GM06990 (cell line): ENCODE results near the gene CMTM2.
A peak's percentile ranks its signal among the peaks of the same experiment; 100 is the strongest.

ENCODE experiments used
- DNase-seq: peaks from one replicate; pipeline ENCODE4 v3.0.0-alpha.2; 2011; ENCODE audit not compliant: insufficient read length; ENCODE audit errors: extremely low read depth
- H3K27me3 ChIP-seq: replicated peaks from 2 replicates; pipeline ENCODE4 v1.6.0; 2011; ENCODE audit warnings: low read length; ENCODE audit not compliant: control insufficient read depth, insufficient read depth
- H3K36me3 ChIP-seq: 2 replicates; pipeline ENCODE4 v1.5.1; 2011; ENCODE audit warnings: low read length; ENCODE audit not compliant: control insufficient read depth, insufficient read depth
- H3K4me3 ChIP-seq: replicated peaks from 2 replicates; pipeline ENCODE4 v1.5.1; 2011; ENCODE audit warnings: low read depth, mild to moderate bottlenecking, control low read depth, low read length
- TF ChIP-seq, protein P1 (sequence below): IDR thresholded peaks from 2 replicates; pipeline ENCODE4 v1.5.1; 2011; ENCODE audit warnings: low read length, control low read depth, mild to moderate bottlenecking, inconsistent platforms; ENCODE audit not compliant: insufficient read depth, poor library complexity, severe bottlenecking

The CMTM2 gene

DNA sequence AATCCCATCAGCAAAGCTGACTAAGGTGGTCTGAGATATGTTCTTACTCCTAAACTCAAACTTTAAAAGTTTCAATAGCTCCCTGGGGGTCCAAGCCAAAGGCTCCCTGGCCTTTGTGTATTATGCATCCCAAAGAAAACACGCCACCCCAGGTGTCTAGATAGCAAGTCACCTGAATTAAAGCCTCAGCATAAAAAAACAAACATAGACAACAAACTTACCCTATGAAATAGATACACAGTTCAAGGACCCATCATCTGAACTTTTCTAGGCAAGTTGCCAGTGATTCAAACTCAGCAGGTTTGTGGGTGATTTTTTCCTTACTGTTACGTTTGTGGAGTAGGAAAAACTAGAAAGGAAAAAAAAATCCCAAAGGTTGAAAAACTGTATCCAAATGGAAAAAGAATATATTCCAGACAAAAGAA lies 37.8 kb downstream of the CMTM2 start:
- Histone ChIP-seq H3K4me3 (no peak overlapping the region), H3K27me3 (no peaks in the 10 kb centered on the region; the same call in none of the 2 replicates), H3K36me3 (peaks cover 2% of the 10 kb centered on the region; the same call in 1 of the 2 replicates)
- no peak for DNase-seq
- TF ChIP-seq, protein P1, sequence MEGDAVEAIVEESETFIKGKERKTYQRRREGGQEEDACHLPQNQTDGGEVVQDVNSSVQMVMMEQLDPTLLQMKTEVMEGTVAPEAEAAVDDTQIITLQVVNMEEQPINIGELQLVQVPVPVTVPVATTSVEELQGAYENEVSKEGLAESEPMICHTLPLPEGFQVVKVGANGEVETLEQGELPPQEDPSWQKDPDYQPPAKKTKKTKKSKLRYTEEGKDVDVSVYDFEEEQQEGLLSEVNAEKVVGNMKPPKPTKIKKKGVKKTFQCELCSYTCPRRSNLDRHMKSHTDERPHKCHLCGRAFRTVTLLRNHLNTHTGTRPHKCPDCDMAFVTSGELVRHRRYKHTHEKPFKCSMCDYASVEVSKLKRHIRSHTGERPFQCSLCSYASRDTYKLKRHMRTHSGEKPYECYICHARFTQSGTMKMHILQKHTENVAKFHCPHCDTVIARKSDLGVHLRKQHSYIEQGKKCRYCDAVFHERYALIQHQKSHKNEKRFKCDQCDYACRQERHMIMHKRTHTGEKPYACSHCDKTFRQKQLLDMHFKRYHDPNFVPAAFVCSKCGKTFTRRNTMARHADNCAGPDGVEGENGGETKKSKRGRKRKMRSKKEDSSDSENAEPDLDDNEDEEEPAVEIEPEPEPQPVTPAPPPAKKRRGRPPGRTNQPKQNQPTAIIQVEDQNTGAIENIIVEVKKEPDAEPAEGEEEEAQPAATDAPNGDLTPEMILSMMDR: no peak

DNA sequence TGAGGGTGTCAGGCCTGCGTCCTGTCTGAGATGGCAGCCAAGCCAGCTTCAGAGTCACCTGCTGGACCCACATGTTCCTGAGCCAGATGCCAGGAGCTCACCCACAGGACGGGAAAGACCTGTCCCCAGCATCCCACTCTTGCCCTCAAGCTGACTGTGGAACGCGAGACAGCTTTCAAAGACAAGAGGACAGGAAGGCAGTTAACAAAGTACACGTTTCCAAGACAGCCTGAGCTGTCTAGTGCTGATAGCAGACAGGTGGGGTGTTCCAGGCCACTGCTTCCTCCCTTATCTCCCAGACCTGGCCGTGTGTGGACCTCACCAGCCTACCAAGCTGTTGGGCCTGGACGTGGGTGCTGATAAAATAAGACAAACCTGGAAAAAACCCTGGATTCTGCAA lies 38.5 kb downstream of the CMTM2 start:
- H3K4me3 ChIP-seq: no peak overlapping the region
- no peaks in the 10 kb centered on the region; the same call in none of the 2 replicates for H3K27me3 ChIP-seq
- DNase-seq: no peak
- TF ChIP-seq, protein P1: no peak
- peaks cover under 1% of the 10 kb centered on the region; the same call in 1 of the 2 replicates for H3K36me3 ChIP-seq

DNA sequence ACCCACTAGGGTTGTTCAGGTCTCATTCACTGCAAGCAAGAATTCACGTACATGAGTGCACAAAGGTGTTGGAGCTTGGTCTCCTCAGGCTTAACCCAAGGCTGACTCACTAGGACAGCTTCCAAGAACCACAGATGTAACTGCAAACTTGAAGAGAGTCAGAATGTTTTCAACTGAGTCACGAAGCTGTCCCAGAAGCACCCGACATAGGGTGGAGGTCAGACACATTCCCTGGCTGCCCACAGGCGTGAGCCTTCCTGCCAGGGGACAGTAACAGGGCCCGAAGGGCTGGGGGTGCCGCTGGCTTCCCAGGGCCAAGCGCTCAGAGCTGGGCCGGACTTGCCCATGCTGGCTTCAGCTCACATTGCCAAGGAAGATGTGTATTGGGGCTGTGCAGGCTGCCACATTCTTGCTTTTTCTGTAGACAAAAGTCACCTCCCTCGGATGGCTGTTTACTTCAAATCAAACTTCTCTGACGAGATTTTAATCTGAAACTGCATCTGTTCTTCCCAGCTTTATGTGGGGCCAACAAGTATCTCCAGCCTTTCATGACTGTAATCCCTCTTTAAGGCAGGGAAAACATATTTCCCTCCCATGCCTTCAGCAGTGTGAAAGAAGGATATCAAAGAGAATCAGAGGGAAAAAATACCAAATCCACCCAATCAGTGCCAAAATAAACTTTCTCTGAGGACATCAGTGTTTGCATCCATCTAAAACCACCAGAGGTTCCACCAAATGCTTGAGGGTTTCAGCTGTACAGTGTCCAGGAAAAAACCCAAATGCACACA lies 39.5 kb downstream of the CMTM2 start:
- no peak for DNase-seq
- Histone ChIP-seq H3K36me3 (no peaks in the 10 kb centered on the region), H3K27me3 (no peaks in the 10 kb centered on the region; the same call in none of the 2 replicates), H3K4me3 (no peak overlapping the region)
- TF ChIP-seq, protein P1: no peak

DNA sequence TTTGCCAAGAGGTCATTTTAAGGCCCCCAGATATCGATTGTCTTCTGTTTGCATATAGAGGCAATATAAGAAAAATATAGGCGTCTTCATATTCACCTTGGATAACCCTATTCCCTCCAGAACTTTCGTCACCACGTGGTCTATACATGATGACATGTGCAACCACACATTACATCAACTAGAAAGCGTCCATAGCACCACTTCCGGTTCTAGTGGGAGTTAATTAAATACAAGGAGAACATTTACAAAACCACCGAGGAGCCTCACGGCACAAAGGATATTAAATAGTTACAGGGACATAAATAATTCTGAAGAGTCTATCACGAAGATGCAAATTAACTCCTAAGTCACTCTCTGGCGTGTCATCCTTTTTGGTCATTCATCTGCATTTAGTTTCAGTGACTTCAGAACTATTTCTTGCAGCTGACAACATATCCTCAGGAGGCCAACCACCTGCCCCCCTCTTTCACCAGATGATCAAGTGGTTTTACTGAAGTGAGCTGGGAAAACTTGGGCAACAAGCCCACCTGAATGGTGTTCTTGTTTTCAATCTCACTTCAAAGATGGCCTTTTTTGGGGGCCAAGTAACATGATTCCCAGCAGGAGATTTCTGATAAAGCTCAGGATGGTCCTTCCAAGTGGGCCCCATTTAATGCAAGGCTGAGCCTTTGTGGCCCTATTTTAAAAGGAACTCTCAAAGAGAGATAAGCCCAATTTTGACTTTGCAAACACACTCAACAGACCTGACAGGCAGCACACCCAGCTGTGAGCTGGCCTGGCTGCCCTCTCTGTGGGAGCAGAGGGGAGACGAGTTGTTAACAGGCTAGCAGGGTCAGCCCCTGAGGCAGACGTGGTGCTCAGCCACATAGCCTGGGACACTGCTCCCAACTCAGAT lies 40.5 kb downstream of the CMTM2 start:
- H3K36me3 ChIP-seq: no peaks in the 10 kb centered on the region
- peak; percentile 50 for DNase-seq
- TF ChIP-seq, protein P1: no peak

DNA sequence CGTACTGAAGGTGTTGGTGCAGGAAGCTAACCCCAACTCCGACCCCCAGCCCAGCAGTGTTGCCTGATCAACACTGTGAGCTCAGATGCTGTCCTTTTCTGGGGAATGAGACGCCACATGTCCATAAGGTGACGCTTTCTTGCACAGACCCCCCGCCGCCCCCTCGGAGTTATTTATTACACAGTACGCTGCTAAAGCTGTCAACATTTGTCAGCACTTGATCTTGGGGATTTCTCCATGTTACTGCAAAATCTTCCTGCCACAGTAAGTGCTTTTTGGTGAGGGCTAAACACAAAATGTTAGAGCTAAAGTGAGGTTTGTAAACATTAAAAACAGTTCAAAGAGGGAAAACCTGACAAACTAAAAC lies 41.1 kb downstream of the CMTM2 start:
- Histone ChIP-seq H3K36me3 (no peaks in the 10 kb centered on the region), H3K27me3 (no peaks in the 10 kb centered on the region; the same call in none of the 2 replicates), H3K4me3 (no peak overlapping the region)
- TF ChIP-seq, protein P1: no peak
- no peak for DNase-seq

More for the DNA sequence above, 40.5 kb downstream of the CMTM2 start:
- Histone ChIP-seq H3K27me3 (no peaks in the 10 kb centered on the region; the same call in none of the 2 replicates), H3K4me3 (no peak overlapping the region)
